HCT116 (cell line): ENCODE data around the gene FSD1. TPM values are rescaled to one million over a fixed set of nuclear protein-coding genes. Genes with fewer than 3 reads are reported as not detected.

Source experiments
- ATAC-seq: fragments of 200-7000 bp; cut with Tn5 transposase; 2 replicates; pipeline ENCODE4 v1.9.1; 2020; ENCODE audit warnings: mild to moderate bottlenecking, moderate library complexity
- BruUV-seq: library from RNA; stranded (reverse); fragments of 400-500 nt; replicated peaks from 2 replicates; lab custom pipeline; 2021; lab: Mats Ljungman, UMichigan
- CTCF ChIA-PET: fragments of 300-600 bp; sonication (Branson Sonifier 250); formaldehyde crosslinking; loops from one replicate; lab custom pipeline; 2021; ENCODE audit warnings: antibody characterized with exemption; lab: Charles Lee
- POLR2A ChIA-PET: fragments of 300-600, 350-600 bp; sonication (Branson Sonifier 250); formaldehyde crosslinking; loops from one replicate; lab custom pipeline; 2021; ENCODE audit warnings: antibody characterized with exemption; lab: Charles Lee
- RAD21 ChIA-PET, 2 experiments: fragments of 300-600 bp; sonication (Branson Sonifier 250); formaldehyde crosslinking; loops; one replicate each; lab custom pipeline; 2023; ENCODE audit warnings: low total read pairs in 2 of 2; ENCODE audit not compliant: uncharacterized antibody in 2 of 2, unreplicated experiment in 2 of 2, low non-redundant PET in 1 of 2; lab: Charles Lee
- DNase-seq: peaks from one replicate; pipeline ENCODE4 v3.0.0-alpha.2; 2010; ENCODE audit warnings: low read depth, low spot score
- H2AFZ ChIP-seq: fragments of 200-600 bp; shearing (Covaris generic), sonication (generic); 2 replicates; pipeline ENCODE4 v1.6.1; 2017; ENCODE audit warnings: low read depth, mixed run types, mixed read lengths, antibody characterized with exemption, low read length; ENCODE audit not compliant: poor library complexity, severe bottlenecking
- H3K27ac ChIP-seq: 2 replicates; pipeline ENCODE4 v1.5.1; 2012; ENCODE audit warnings: low read depth, low read length
- H3K27me3 ChIP-seq: fragments of 200-600 bp; sonication (generic); 2 replicates; pipeline ENCODE4 v1.6.1; 2016; ENCODE audit warnings: mixed run types, low read length, mixed read lengths; ENCODE audit not compliant: insufficient read depth
- H3K36me3 ChIP-seq, 2 experiments: fragments of 200-500 bp in 1 of 2; fragments of 200-600 bp in 1 of 2; sonication (Bioruptor generic) in 1 of 2; sonication (generic) in 1 of 2; 2 replicates each; pipeline versions ENCODE4 v1.5.1 to v1.6.1; 2014 to 2016; ENCODE audit warnings: low read length in 2 of 2, inconsistent platforms in 1 of 2, mixed read lengths in 1 of 2, mixed run types in 1 of 2; ENCODE audit not compliant: insufficient read depth in 2 of 2, control insufficient read depth in 1 of 2
- H3K4me1 ChIP-seq, 2 experiments: fragments of 200-600 bp in 1 of 2; sonication (generic) in 1 of 2; 2 replicates each; pipeline versions ENCODE4 v1.5.1 to v1.6.1; 2012 to 2017; ENCODE audit warnings: low read length in 2 of 2, inconsistent platforms in 1 of 2, mild to moderate bottlenecking in 1 of 2, mixed read lengths in 1 of 2, mixed run types in 1 of 2, moderate library complexity in 1 of 2; ENCODE audit not compliant: insufficient read depth in 2 of 2, control insufficient read depth in 1 of 2
- H3K4me2 ChIP-seq: fragments of 200-600 bp; sonication (generic); 2 replicates; pipeline ENCODE4 v1.6.1; 2017; ENCODE audit warnings: mixed run types, low read length, mixed read lengths
- H3K4me3 ChIP-seq, 2 experiments: fragments of 200-600 bp in 1 of 2; sonication (generic) in 1 of 2; replicated peaks in 1 of 2; 2 replicates each; pipeline ENCODE4 v1.5.1; 2011 to 2016; ENCODE audit warnings: low read length in 2 of 2, control low read depth in 1 of 2, low read depth in 1 of 2, mild to moderate bottlenecking in 1 of 2, mixed read lengths in 1 of 2, mixed run types in 1 of 2
- H3K79me2 ChIP-seq: fragments of 200-600 bp; sonication (generic); 2 replicates; pipeline ENCODE4 v1.6.1; 2017; ENCODE audit warnings: mild to moderate bottlenecking, mixed run types, low read length, moderate library complexity, mixed read lengths; ENCODE audit not compliant: insufficient read depth
- H3K9ac ChIP-seq: fragments of 200-600 bp; sonication (generic); 2 replicates; pipeline ENCODE4 v1.6.1; 2016; ENCODE audit warnings: low read length, mixed read lengths
- H3K9me2 ChIP-seq: fragments of 200-600 bp; sonication (generic), shearing (Covaris generic); 2 replicates; pipeline ENCODE4 v1.6.1; 2017; ENCODE audit warnings: mixed run types, mild to moderate bottlenecking, moderate library complexity; ENCODE audit not compliant: insufficient read depth
- H3K9me3 ChIP-seq, 2 experiments: fragments of 200-500 bp in 1 of 2; fragments of 200-600 bp in 1 of 2; sonication (Bioruptor generic) in 1 of 2; sonication (generic) in 1 of 2; 2 replicates each; pipeline ENCODE4 v1.6.1; 2014 to 2017; ENCODE audit warnings: low read length in 2 of 2, mixed read lengths in 2 of 2, inconsistent platforms in 1 of 2, low read depth in 1 of 2, mild to moderate bottlenecking in 1 of 2, mixed run types in 1 of 2, moderate library complexity in 1 of 2; ENCODE audit not compliant: control insufficient read depth in 1 of 2, insufficient read depth in 1 of 2
- H4K20me1 ChIP-seq: fragments of 200-600 bp; sonication (generic), shearing (Covaris generic); 2 replicates; pipeline ENCODE4 v1.6.1; 2017; ENCODE audit warnings: mixed run types, mild to moderate bottlenecking, moderate library complexity; ENCODE audit not compliant: insufficient read depth
- CEBPB ChIP-seq: IDR thresholded peaks from 2 replicates; pipeline ENCODE4 v1.6.1; 2012; ENCODE audit warnings: low read depth
- EZH2 ChIP-seq: fragments of 200-600 bp; sonication (generic); IDR thresholded peaks from 2 replicates; pipeline ENCODE4 v1.6.1; 2017; ENCODE audit warnings: antibody characterized with exemption, mixed run types
- EZH2phosphoT487 ChIP-seq: fragments of 200-600 bp; IDR thresholded peaks from 2 replicates; pipeline ENCODE4 v1.6.1; 2018; ENCODE audit warnings: antibody characterized with exemption, borderline replicate concordance
- MAX ChIP-seq: IDR thresholded peaks from 2 replicates; pipeline ENCODE4 v1.6.1; 2012
- POLR2AphosphoS5 ChIP-seq: IDR thresholded peaks from 2 replicates; pipeline ENCODE4 v1.6.1; 2011; ENCODE audit warnings: mild to moderate bottlenecking, low read depth, low read length, moderate library complexity
- RAD21 ChIP-seq: IDR thresholded peaks from 2 replicates; pipeline ENCODE4 v1.6.1; 2012; ENCODE audit warnings: low read depth, mild to moderate bottlenecking
- SP1 ChIP-seq: IDR thresholded peaks from 2 replicates; pipeline ENCODE4 v1.6.1; 2012; ENCODE audit warnings: low read depth
- ZBTB33 ChIP-seq: IDR thresholded peaks from 2 replicates; pipeline ENCODE4 v1.6.1; 2011; ENCODE audit warnings: mild to moderate bottlenecking, low read length, moderate library complexity; ENCODE audit not compliant: insufficient replicate concordance; ENCODE audit errors: extremely low read depth
- intact Hi-C: fragments of 100-400 bp; cut with micrococcal nuclease; formaldehyde crosslinking; loops from 2 replicates; pipeline ENCODE4 v1.10.0; 2022
- total RNA-seq: library from RNA; stranded (reverse); gene quantifications from one replicate; pipeline ENCODE4 v1.2.1, GENCODE V29; 2021; ENCODE audit not compliant: unreplicated experiment
- TF ChIP-seq, protein P1 (sequence below), 3 experiments: fragments of 200-600 bp in 1 of 3; sonication (generic) in 1 of 3; IDR thresholded peaks in 2 of 3; conservative IDR thresholded peaks in 1 of 3; 2 replicates each; pipeline ENCODE4 v1.5.1; 2012 to 2017; ENCODE audit warnings: low read depth in 2 of 3, low read length in 2 of 3, antibody characterized with exemption in 1 of 3, borderline replicate concordance in 1 of 3, control low read depth in 1 of 3, mild to moderate bottlenecking in 1 of 3, mixed read lengths in 1 of 3, mixed run types in 1 of 3, moderate library complexity in 1 of 3; ENCODE audit not compliant: insufficient read depth in 1 of 3

FSD1 gene
- total RNA-seq, 1 experiment from 2014 or later = 20.1 TPM

GRCh38 chr19:4362831-4363545 is 58.6 kb downstream of the FSD1 start:
- peak; percentile 56 for ATAC-seq
- no peak overlapping the region for H3K4me2 ChIP-seq
- H3K4me1 ChIP-seq = peaks cover 6 to 23% of the 10 kb centered on the region in 2 experiments; a peak in 3 of 4 replicates
- H2AFZ ChIP-seq = no peak overlapping the region
- 0 out of 2 replicates have a peak overlapping the region, but pooled peaks have one; percentile 11 for H3K9ac ChIP-seq
- H4K20me1 ChIP-seq = no peaks in the 10 kb centered on the region
- no peak overlapping the region for H3K4me3 ChIP-seq
- no peak for DNase-seq
- peaks cover 5 to 11% of the 10 kb centered on the region in 2 experiments; a peak in 2 of 4 replicates for H3K36me3 ChIP-seq
- BruUV-seq = no TSS peak
- CTCF ChIA-PET = interaction anchor here (0.9 to 2.2 kb wide), 3 partner anchors 10 to 96 kb away, joined by 3 to 9 read pairs (median 6); no protein-coding TSS in a partner anchor
- peak overlapping the region; percentile 43; the same call in 1 of the 2 replicates for H3K27ac ChIP-seq
- POLR2A ChIA-PET = no interaction called here
- intact Hi-C loops = loop anchor here (5.0 kb wide), 1 partner anchor 39 kb away; the partner anchor contains the start of genes CHAF1A and SH3GL1
- peaks cover 13% of the 10 kb centered on the region; the same call in 1 of the 2 replicates for H3K79me2 ChIP-seq
- H3K9me3 ChIP-seq = no peaks in the 10 kb centered on the region
- TF ChIP-seq ZBTB33 (no peak), MAX (peak; percentile 68; the same call in 1 of the 2 replicates), RAD21 (peak; percentile 48), POLR2AphosphoS5 (no peak), EZH2phosphoT487 (no peak), EZH2 (no peak), SP1 (no peak), CEBPB (no peak)
- TF ChIP-seq, protein P1, sequence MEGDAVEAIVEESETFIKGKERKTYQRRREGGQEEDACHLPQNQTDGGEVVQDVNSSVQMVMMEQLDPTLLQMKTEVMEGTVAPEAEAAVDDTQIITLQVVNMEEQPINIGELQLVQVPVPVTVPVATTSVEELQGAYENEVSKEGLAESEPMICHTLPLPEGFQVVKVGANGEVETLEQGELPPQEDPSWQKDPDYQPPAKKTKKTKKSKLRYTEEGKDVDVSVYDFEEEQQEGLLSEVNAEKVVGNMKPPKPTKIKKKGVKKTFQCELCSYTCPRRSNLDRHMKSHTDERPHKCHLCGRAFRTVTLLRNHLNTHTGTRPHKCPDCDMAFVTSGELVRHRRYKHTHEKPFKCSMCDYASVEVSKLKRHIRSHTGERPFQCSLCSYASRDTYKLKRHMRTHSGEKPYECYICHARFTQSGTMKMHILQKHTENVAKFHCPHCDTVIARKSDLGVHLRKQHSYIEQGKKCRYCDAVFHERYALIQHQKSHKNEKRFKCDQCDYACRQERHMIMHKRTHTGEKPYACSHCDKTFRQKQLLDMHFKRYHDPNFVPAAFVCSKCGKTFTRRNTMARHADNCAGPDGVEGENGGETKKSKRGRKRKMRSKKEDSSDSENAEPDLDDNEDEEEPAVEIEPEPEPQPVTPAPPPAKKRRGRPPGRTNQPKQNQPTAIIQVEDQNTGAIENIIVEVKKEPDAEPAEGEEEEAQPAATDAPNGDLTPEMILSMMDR (IDR thresholded peaks at IDR 0.05 in 2 of 3, conservative IDR thresholded peaks at IDR 0.05 in 1 of 3; ENCODE audit: borderline replicate concordance in 1 of 3, insufficient read depth in 1 of 3, low read depth in 2 of 3, low read length in 2 of 3) = peak; percentile 41 to 47 (median 46); a peak in 5 of 6 replicates
- no peaks in the 10 kb centered on the region for H3K9me2 ChIP-seq
- H3K27me3 ChIP-seq = no peaks in the 10 kb centered on the region
- RAD21 ChIA-PET = no interaction called here
